Osteocyte (in vitro differentiated cells): ENCODE measurements around the gene ARPC5. TPM values are rescaled to one million over a fixed set of nuclear protein-coding genes. Genes with fewer than 3 reads are reported as not detected.
A peak's percentile ranks its signal among the peaks of the same experiment; 100 is the strongest.

Experiments
- DNase-seq: peaks from one replicate; pipeline ENCODE4 v3.0.0; 2021; ENCODE audit warnings: mixed read lengths; ENCODE audit not compliant: unreplicated experiment; ENCODE audit errors: extremely low spot score
- H3K27ac Mint-ChIP-seq: one replicate; pipeline ENCODE4 v1.8.0; 2021; ENCODE audit warnings: mild to moderate bottlenecking, mixed read lengths; ENCODE audit not compliant: unreplicated experiment
- H3K27me3 Mint-ChIP-seq: one replicate; pipeline ENCODE4 v1.8.0; 2021; ENCODE audit warnings: mixed read lengths; ENCODE audit not compliant: unreplicated experiment
- H3K36me3 Mint-ChIP-seq: one replicate; pipeline ENCODE4 v1.8.0; 2021; ENCODE audit warnings: mixed read lengths; ENCODE audit not compliant: unreplicated experiment
- H3K4me1 Mint-ChIP-seq: one replicate; pipeline ENCODE4 v1.8.0; 2021; ENCODE audit warnings: mixed read lengths; ENCODE audit not compliant: unreplicated experiment
- H3K4me3 Mint-ChIP-seq: one replicate; pipeline ENCODE4 v1.8.0; 2021; ENCODE audit warnings: mild to moderate bottlenecking, moderate library complexity, mixed read lengths; ENCODE audit not compliant: unreplicated experiment
- H3K9me3 Mint-ChIP-seq: one replicate; pipeline ENCODE4 v1.8.0; 2021; ENCODE audit warnings: mixed read lengths; ENCODE audit not compliant: unreplicated experiment
- CTCF ChIP-seq: fragments of 200-600 bp; sonication (generic); IDR thresholded peaks from 2 replicates; pipeline ENCODE4 v1.5.0; 2021; ENCODE audit warnings: antibody characterized with exemption, mild to moderate bottlenecking, moderate library complexity
- total RNA-seq: library from RNA; stranded (reverse); gene quantifications from 2 replicates; pipeline ENCODE4 v1.2.1, GENCODE V29; 2021

ARPC5 gene
- total RNA-seq, 1 donor from 2014 or later: 127 TPM

DNA sequence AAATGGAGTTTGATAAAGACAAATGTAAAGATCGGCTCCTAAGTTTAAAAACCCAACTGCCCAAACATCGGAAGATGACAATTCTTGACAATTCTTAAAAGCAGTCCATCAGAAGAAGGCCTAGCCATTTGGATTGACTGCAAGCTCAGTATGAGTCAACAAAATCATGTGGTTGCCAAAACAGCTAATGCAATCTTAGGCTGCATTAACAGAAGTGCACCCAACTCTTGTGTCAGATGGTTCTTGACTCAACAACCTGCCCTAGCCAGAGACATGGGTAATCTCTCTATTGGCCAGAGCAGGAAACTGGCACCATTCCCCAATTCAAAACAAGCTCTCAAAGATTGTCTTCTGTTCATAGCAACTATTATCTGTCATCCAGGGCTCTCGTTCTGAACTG is 35.4 kb downstream of the ARPC5 start:
- Mint-ChIP-seq H3K4me3 (no peak overlapping the region), H3K9me3 (no peaks in the 10 kb centered on the region), H3K27me3 (peaks cover 6% of the 10 kb centered on the region), H3K36me3 (no peaks in the 10 kb centered on the region), H3K27ac (no peak overlapping the region), H3K4me1 (peaks cover 27% of the 10 kb centered on the region)
- DNase-seq: no peak
- no peak for TF ChIP-seq CTCF

DNA sequence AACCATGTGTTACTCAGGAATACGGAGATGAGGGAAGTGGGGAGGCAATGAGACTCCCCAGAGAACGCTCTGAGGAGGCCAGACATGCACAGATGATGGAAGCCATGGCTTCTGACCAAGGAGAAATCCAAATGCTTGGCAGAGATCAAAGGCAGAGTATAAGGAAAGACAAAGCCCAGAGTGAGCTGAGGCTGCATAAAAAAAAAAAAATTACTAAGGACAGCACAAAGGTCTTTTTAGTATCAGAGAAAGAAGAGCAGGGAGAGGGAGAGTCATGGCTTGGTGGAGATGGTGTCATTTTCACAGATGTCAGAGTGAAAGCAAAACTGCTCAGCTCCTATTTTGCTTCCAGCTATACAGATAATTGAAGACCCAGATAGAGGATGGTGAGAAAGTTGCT is 37.2 kb downstream of the ARPC5 start:
- H3K4me3 Mint-ChIP-seq: no peak overlapping the region
- H3K27me3 Mint-ChIP-seq: peaks cover 10% of the 10 kb centered on the region
- no peaks in the 10 kb centered on the region for H3K9me3 Mint-ChIP-seq
- peaks cover 11% of the 10 kb centered on the region for H3K4me1 Mint-ChIP-seq
- TF ChIP-seq CTCF: no peak
- no peaks in the 10 kb centered on the region for H3K36me3 Mint-ChIP-seq
- no peak for DNase-seq
- peak overlapping the region; percentile 32 for H3K27ac Mint-ChIP-seq

- Mint-ChIP-seq H3K4me3 (no peak overlapping the region), H3K27ac (no peak overlapping the region), H3K36me3 (no peaks in the 10 kb centered on the region), H3K4me1 (peaks cover 10% of the 10 kb centered on the region), H3K9me3 (no peaks in the 10 kb centered on the region), H3K27me3 (peaks cover 11% of the 10 kb centered on the region)
- DNase-seq: no peak
- no peak for TF ChIP-seq CTCF
Measured at GRCh38 chr1:183597656-183598347, 37.8 kb downstream of the ARPC5 start.

GRCh38 chr1:183596500-183596899 is 39.1 kb downstream of the ARPC5 start:
- no peak overlapping the region for H3K4me3 Mint-ChIP-seq
- no peaks in the 10 kb centered on the region for H3K36me3 Mint-ChIP-seq
- no peak for TF ChIP-seq CTCF
- H3K4me1 Mint-ChIP-seq: peaks cover 10% of the 10 kb centered on the region
- DNase-seq: no peak
- H3K9me3 Mint-ChIP-seq: no peaks in the 10 kb centered on the region
- H3K27me3 Mint-ChIP-seq: peaks cover 11% of the 10 kb centered on the region
- H3K27ac Mint-ChIP-seq: no peak overlapping the region

DNA sequence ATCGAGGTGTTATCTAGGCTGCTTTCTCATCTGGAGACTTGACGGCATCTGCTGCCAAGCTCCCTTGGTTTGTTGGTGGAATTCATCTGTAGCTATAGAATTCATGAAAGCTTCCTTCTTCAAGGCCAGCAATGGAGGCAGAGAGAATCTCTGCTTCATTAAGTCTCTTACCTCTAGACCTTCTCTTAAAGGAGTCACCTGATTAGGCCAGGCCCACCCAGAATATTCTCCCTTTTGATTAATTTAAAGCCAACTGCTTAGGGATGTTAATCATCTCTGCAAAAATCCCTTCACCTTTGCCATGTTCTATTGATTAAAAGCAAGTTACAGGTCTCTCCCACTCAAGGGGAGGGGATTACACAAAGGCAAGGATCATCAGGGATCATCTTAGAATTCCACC is 40.0 kb downstream of the ARPC5 start:
- Mint-ChIP-seq H3K4me3 (no peak overlapping the region), H3K9me3 (no peaks in the 10 kb centered on the region), H3K27me3 (peaks cover 11% of the 10 kb centered on the region), H3K27ac (no peak overlapping the region), H3K4me1 (peaks cover 10% of the 10 kb centered on the region), H3K36me3 (no peaks in the 10 kb centered on the region)
- no peak for DNase-seq
- TF ChIP-seq CTCF: no peak
